Measurements from ENCODE around the gene SEMA4A. TPM values are rescaled to one million over a fixed set of nuclear protein-coding genes. Genes with fewer than 3 reads are reported as not detected.

The SEMA4A gene
- total RNA-seq, 2 experiments from 2014 or later, result 9.4 to 10.1 TPM

DNA sequence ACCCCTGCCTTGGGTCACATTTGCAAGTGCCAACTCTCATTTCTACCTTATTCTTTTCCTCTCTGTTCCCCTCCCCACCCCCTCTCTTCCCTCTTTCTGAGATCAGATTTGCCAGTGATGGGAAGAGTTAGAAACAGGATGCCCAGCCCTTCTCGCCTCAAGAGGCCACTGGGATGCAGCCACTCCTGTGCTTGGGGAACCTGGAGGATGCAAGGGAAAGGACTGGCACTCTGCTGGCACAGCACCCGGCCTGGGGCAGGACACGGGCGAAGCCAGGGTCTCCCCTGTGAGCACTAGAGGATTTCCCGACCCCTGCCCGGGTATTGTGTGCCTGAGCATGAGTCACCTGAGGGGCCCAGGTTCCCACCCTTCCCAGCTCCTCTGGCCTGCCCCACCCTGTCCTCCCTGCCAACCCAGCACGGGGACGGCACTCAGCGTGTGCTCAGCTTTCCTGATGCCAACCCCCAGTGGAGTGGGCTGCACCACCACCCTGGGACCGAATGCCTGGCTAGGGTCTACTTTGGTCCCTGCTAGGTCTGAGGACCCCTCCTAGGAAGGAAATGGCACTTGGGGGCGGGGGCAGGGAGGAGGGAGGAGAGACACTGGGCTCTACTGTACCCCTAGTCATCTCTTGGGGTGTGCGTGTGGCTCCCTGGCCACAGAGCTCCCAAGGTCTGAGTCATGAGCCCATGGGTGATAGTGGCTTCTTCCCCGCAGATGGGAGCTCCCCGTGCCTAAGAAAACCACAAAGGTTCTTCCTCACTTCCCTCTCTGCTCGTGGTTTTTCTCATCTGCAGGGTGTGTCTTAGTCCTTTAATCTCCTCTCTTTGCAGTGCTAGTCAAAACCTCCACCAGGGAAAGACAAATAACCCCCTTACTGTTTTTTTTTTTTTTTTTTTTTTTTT, 26.5 kb upstream of the SEMA4A start:
- H3K27ac ChIP-seq (ENCODE audit: low read depth in 1 of 2, low read length in 2 of 2), result peak overlapping the region; percentile 73 to 82
- no peaks in the 10 kb centered on the region for H3K27me3 ChIP-seq (ENCODE audit: control insufficient read depth in 1 of 2, insufficient read depth in 2 of 2, low read length in 2 of 2)
- peaks cover 5% of the 10 kb centered on the region for H3K27me3 Mint-ChIP-seq
- DNase-seq (peak; percentile 55 to 97 (median 76)), ATAC-seq (ENCODE audit: poor library complexity) (peak; percentile 73)
- ChIA-PET CTCF (interaction anchor here (0.9 to 8.1 kb wide), 9 partner anchors 9 to 98 kb away, joined by 3 to 194 read pairs (median 13); partner anchors contain the start of gene LMNA), POLR2A (interaction anchor here (0.6 to 3.5 kb wide), 7 partner anchors 12 to 67 kb away, joined by 3 to 18 read pairs (median 7); partner anchors contain the start of genes LMNA and SLC25A44)
- intact Hi-C loops (cut with DNase I, micrococcal nuclease), result loop anchor here (1.0 kb wide), 2 partner anchors 21 to 30 kb away; no protein-coding TSS in a partner anchor
- H3K36me3 ChIP-seq (ENCODE audit: insufficient read depth, low read length), result peaks cover 11% of the 10 kb centered on the region
- peak overlapping the region; percentile 62 for H3K4me3 Mint-ChIP-seq
- H3K36me3 Mint-ChIP-seq (ENCODE audit: low read depth), result peaks cover 7% of the 10 kb centered on the region
- no peak overlapping the region for H3K4me3 ChIP-seq (ENCODE audit: low read length)
- H3K4me1 ChIP-seq (ENCODE audit: insufficient read depth, low read length), result peaks cover 84% of the 10 kb centered on the region
- no peaks in the 10 kb centered on the region for H3K9me3 ChIP-seq (ENCODE audit: control insufficient read depth in 1 of 2, insufficient read depth in 1 of 2, low read length in 2 of 2)
- TF ChIP-seq, protein P1, sequence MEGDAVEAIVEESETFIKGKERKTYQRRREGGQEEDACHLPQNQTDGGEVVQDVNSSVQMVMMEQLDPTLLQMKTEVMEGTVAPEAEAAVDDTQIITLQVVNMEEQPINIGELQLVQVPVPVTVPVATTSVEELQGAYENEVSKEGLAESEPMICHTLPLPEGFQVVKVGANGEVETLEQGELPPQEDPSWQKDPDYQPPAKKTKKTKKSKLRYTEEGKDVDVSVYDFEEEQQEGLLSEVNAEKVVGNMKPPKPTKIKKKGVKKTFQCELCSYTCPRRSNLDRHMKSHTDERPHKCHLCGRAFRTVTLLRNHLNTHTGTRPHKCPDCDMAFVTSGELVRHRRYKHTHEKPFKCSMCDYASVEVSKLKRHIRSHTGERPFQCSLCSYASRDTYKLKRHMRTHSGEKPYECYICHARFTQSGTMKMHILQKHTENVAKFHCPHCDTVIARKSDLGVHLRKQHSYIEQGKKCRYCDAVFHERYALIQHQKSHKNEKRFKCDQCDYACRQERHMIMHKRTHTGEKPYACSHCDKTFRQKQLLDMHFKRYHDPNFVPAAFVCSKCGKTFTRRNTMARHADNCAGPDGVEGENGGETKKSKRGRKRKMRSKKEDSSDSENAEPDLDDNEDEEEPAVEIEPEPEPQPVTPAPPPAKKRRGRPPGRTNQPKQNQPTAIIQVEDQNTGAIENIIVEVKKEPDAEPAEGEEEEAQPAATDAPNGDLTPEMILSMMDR (IDR thresholded peaks at IDR 0.05), result no peak
- no peaks in the 10 kb centered on the region for H3K9me3 Mint-ChIP-seq
- H3K27ac Mint-ChIP-seq, result peak overlapping the region; percentile 68
- peaks cover 70% of the 10 kb centered on the region for H3K4me1 Mint-ChIP-seq (ENCODE audit: low read depth)

- Mint-ChIP-seq H3K4me1 (ENCODE audit: low read depth) (peaks cover 67% of the 10 kb centered on the region), H3K27ac (no peak overlapping the region), H3K36me3 (ENCODE audit: low read depth) (peaks cover 7% of the 10 kb centered on the region), H3K9me3 (no peaks in the 10 kb centered on the region), H3K27me3 (peaks cover 5% of the 10 kb centered on the region), H3K4me3 (peak overlapping the region; percentile 34)
- H3K36me3 ChIP-seq (ENCODE audit: insufficient read depth, low read length), result peaks cover 11% of the 10 kb centered on the region
- H3K4me1 ChIP-seq (ENCODE audit: insufficient read depth, low read length), result peaks cover 75% of the 10 kb centered on the region
- DNase-seq, result peak in 1 of 14 experiments; percentile 22
- no peaks in the 10 kb centered on the region for H3K9me3 ChIP-seq (ENCODE audit: control insufficient read depth in 1 of 2, insufficient read depth in 1 of 2, low read length in 2 of 2)
- H3K27ac ChIP-seq (ENCODE audit: low read depth in 1 of 2, low read length in 2 of 2), result no peak overlapping the region
- no peak for ATAC-seq (ENCODE audit: poor library complexity)
- no peak overlapping the region for H3K4me3 ChIP-seq (ENCODE audit: low read length)
- H3K27me3 ChIP-seq (ENCODE audit: control insufficient read depth in 1 of 2, insufficient read depth in 2 of 2, low read length in 2 of 2), result no peaks in the 10 kb centered on the region
- CTCF ChIA-PET, result interaction anchor here (0.8 to 8.1 kb wide), 6 partner anchors 10 to 97 kb away, joined by 3 to 194 read pairs (median 14); partner anchors contain the start of gene LMNA
- TF ChIP-seq, protein P1 (IDR thresholded peaks at IDR 0.05), result no peak
- POLR2A ChIA-PET, result interaction anchor here (0.7 to 3.5 kb wide), 8 partner anchors 13 to 152 kb away, joined by 3 to 18 read pairs (median 6); partner anchors contain the start of gene LMNA
- intact Hi-C loops (cut with DNase I, micrococcal nuclease), result no loop called here
Observed at GRCh38 chr1:156128308-156128653, 25.1 kb upstream of the SEMA4A start.

DNA sequence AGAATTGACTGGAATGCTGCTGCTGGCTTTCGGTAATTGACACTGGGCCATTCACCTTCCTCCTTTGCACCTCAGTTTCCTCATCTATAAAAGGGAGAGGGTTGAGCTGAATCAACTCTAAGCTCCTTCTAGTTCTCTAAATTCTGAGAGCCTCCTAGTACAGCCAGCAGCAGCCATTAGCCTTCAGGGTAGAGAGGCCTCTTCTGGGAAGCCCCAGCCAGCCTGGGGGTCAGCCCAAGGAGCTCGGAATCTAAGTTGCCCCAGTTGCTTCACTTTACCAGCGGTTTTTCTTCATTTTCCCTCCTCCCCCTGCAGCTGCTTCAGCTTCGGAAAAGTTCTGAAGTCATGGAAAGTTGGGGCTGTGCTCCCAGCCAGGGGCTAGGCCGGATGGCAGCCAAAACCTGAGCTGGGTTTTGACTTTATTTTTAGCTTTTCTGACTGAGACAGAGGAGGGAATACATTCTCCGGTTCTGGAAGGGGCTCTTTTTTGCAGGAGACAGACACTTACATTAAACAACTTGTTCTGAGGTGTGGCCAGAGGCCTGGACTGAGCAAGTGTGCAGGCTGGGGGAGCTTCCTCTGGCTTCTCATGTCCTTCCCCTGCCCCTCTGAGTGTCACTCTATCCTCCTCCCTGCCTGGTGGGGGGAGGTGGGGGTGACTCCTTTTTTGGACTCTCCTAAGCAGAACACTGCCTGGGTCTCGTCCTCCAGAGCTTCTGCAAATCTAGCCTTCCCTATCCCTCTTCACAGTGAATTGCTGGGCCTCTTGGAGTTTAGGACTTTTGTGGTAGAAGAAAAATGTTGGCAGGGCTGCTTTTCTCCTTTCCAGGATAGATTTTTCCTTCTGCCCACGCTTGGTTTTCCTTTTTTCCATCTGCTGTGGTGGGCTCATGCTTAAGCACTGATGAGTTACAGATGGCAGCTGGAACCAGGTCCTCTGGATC, 24.5 kb upstream of the SEMA4A start:
- H3K27ac ChIP-seq (ENCODE audit: low read depth in 1 of 2, low read length in 2 of 2), result no peak overlapping the region
- H3K27me3 ChIP-seq (ENCODE audit: control insufficient read depth in 1 of 2, insufficient read depth in 2 of 2, low read length in 2 of 2), result no peaks in the 10 kb centered on the region
- intact Hi-C loops (cut with DNase I, micrococcal nuclease), result no loop called here

More for the DNA sequence above, 24.5 kb upstream of the SEMA4A start:
- DNase-seq (peak in 1 of 14 experiments; percentile 43), ATAC-seq (ENCODE audit: poor library complexity) (no peak)
- Mint-ChIP-seq H3K4me3 (peak overlapping the region; percentile 34), H3K9me3 (no peaks in the 10 kb centered on the region), H3K36me3 (ENCODE audit: low read depth) (peaks cover 12% of the 10 kb centered on the region), H3K27me3 (no peaks in the 10 kb centered on the region), H3K4me1 (ENCODE audit: low read depth) (peaks cover 60% of the 10 kb centered on the region), H3K27ac (no peak overlapping the region)
- H3K9me3 ChIP-seq (ENCODE audit: control insufficient read depth in 1 of 2, insufficient read depth in 1 of 2, low read length in 2 of 2), result no peaks in the 10 kb centered on the region
- peaks cover 68% of the 10 kb centered on the region for H3K4me1 ChIP-seq (ENCODE audit: insufficient read depth, low read length)
- POLR2A ChIA-PET, result interaction anchor here (0.7 to 3.5 kb wide), 10 partner anchors 14 to 152 kb away, joined by 3 to 18 read pairs (median 4); partner anchors contain the start of genes LMNA and PMF1
- TF ChIP-seq, protein P1 (IDR thresholded peaks at IDR 0.05), result no peak
- CTCF ChIA-PET, result interaction anchor here (0.8 to 8.1 kb wide), 11 partner anchors 9 to 96 kb away, joined by 3 to 194 read pairs (median 5); partner anchors contain the start of gene LMNA
- peaks cover 14% of the 10 kb centered on the region for H3K36me3 ChIP-seq (ENCODE audit: insufficient read depth, low read length)
- H3K4me3 ChIP-seq (ENCODE audit: low read length), result no peak overlapping the region
